WTC11 (cell line): ENCODE results near the gene RRBP1. TPM values are rescaled to one million over a fixed set of nuclear protein-coding genes. Genes with fewer than 3 reads are reported as not detected.

Experiments used
- ATAC-seq: fragments of 200-7000 bp; cut with Tn5 transposase; 2 replicates; pipeline ENCODE4 v1.10.0; 2021; ENCODE audit warnings: mild to moderate bottlenecking, moderate library complexity
- CTCF ChIA-PET: fragments of 300-600 bp; sonication (Branson Sonifier 250); formaldehyde crosslinking; loops from one replicate; lab custom pipeline; 2021; ENCODE audit warnings: antibody characterized with exemption; lab: Charles Lee
- POLR2A ChIA-PET: fragments of 350-600 bp; sonication (Branson Sonifier 250); formaldehyde crosslinking; loops from one replicate; lab custom pipeline; 2021; ENCODE audit warnings: antibody characterized with exemption; lab: Charles Lee
- DNase-seq: peaks from one replicate; pipeline ENCODE4 v3.0.0; 2021; ENCODE audit warnings: low spot score
- H3K27ac Mint-ChIP-seq: 2 replicates; pipeline ENCODE4 v1.8.0; 2021; ENCODE audit warnings: mixed read lengths
- H3K27me3 Mint-ChIP-seq: 2 replicates; pipeline ENCODE4 v1.8.0; 2021; ENCODE audit warnings: low read depth, mild to moderate bottlenecking, moderate library complexity, mixed read lengths
- H3K36me3 Mint-ChIP-seq: 2 replicates; pipeline ENCODE4 v1.8.0; 2021; ENCODE audit warnings: mixed read lengths
- H3K4me1 Mint-ChIP-seq: 2 replicates; pipeline ENCODE4 v1.8.0; 2022; ENCODE audit warnings: mixed read lengths
- H3K4me3 Mint-ChIP-seq: 2 replicates; pipeline ENCODE4 v1.8.0; 2021; ENCODE audit warnings: mild to moderate bottlenecking, moderate library complexity, mixed read lengths
- H3K9me3 Mint-ChIP-seq: 2 replicates; pipeline ENCODE4 v1.8.0; 2021; ENCODE audit warnings: mixed read lengths
- CREM ChIP-seq: sonication (generic); formaldehyde crosslinking; IDR thresholded peaks from 2 replicates; pipeline ENCODE4 v1.8.1; 2022; ENCODE audit warnings: mild to moderate bottlenecking, missing genetic modification reagents, moderate library complexity
- ERG ChIP-seq: fragments of 250-450 bp; sonication (Bioruptor Pico); IDR thresholded peaks from 2 replicates; pipeline ENCODE4 v1.8.0; 2021; ENCODE audit warnings: mild to moderate bottlenecking
- HMGXB4 ChIP-seq: sonication (generic); formaldehyde crosslinking; IDR thresholded peaks from 2 replicates; pipeline ENCODE4 v1.8.1; 2023; ENCODE audit warnings: mild to moderate bottlenecking, moderate library complexity, missing genetic modification reagents
- MYBL2 ChIP-seq: sonication (generic); formaldehyde crosslinking; IDR thresholded peaks from 2 replicates; pipeline ENCODE4 v1.8.1; 2023; ENCODE audit warnings: mild to moderate bottlenecking, moderate library complexity, missing genetic modification reagents
- RELA ChIP-seq: sonication (generic); formaldehyde crosslinking; IDR thresholded peaks from 2 replicates; pipeline ENCODE4 v1.8.1; 2022; ENCODE audit warnings: missing genetic modification reagents, mild to moderate bottlenecking, borderline replicate concordance
- TP53 ChIP-seq: sonication (generic); formaldehyde crosslinking; IDR thresholded peaks from 2 replicates; pipeline ENCODE4 v1.8.1; 2023; ENCODE audit warnings: mild to moderate bottlenecking, missing genetic modification reagents
- total RNA-seq: library from RNA; stranded (reverse); gene quantifications from 3 replicates; pipeline ENCODE4 v1.2.3, GENCODE V29; 2021
- TF ChIP-seq, protein P1 (sequence below): sonication (generic); formaldehyde crosslinking; IDR thresholded peaks from 2 replicates; pipeline ENCODE4 v1.8.0; 2023; ENCODE audit warnings: mild to moderate bottlenecking, missing genetic modification reagents
- TF ChIP-seq, protein P2 (sequence below): sonication (generic); formaldehyde crosslinking; IDR thresholded peaks from 2 replicates; pipeline ENCODE4 v1.8.1; 2023; ENCODE audit warnings: mild to moderate bottlenecking, missing genetic modification reagents, moderate library complexity
- TF ChIP-seq, protein P3 (sequence below): sonication (generic); formaldehyde crosslinking; IDR thresholded peaks from 2 replicates; pipeline ENCODE4 v1.8.1; 2023; ENCODE audit warnings: mild to moderate bottlenecking, missing genetic modification reagents, moderate library complexity

Gene RRBP1
- total RNA-seq, 1 experiment from 2014 or later = 171 TPM

DNA sequence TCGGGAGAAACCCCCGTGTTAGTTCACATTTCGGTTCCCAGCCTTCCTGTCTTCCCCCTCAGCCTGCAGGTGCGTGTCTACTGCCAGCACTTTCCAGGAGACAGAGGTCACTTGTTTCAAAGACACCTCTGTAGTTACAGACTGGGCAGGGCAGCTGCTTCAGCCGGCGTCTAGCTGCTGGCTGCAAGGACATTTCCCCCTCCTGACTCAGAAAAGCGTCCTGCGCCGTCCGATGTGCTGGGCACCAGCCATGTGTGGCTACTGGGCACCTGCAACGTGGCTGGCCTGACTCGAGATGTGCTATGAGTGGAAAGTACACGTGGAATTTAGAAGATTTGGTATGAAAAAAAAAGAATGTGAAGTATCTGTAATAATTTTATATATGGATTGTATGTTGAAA, 37.6 kb downstream of the RRBP1 start (continued):
- no peak for TF ChIP-seq ERG
- TF ChIP-seq CREM (CRISPR knock-in tag) = no peak
- no peak for TF ChIP-seq MYBL2 (CRISPR knock-in tag)
- TF ChIP-seq HMGXB4 (CRISPR knock-in tag) = no peak
- TF ChIP-seq, protein P1, sequence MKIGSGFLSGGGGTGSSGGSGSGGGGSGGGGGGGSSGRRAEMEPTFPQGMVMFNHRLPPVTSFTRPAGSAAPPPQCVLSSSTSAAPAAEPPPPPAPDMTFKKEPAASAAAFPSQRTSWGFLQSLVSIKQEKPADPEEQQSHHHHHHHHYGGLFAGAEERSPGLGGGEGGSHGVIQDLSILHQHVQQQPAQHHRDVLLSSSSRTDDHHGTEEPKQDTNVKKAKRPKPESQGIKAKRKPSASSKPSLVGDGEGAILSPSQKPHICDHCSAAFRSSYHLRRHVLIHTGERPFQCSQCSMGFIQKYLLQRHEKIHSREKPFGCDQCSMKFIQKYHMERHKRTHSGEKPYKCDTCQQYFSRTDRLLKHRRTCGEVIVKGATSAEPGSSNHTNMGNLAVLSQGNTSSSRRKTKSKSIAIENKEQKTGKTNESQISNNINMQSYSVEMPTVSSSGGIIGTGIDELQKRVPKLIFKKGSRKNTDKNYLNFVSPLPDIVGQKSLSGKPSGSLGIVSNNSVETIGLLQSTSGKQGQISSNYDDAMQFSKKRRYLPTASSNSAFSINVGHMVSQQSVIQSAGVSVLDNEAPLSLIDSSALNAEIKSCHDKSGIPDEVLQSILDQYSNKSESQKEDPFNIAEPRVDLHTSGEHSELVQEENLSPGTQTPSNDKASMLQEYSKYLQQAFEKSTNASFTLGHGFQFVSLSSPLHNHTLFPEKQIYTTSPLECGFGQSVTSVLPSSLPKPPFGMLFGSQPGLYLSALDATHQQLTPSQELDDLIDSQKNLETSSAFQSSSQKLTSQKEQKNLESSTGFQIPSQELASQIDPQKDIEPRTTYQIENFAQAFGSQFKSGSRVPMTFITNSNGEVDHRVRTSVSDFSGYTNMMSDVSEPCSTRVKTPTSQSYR (CRISPR knock-in tag) = no peak
- TF ChIP-seq, protein P2, sequence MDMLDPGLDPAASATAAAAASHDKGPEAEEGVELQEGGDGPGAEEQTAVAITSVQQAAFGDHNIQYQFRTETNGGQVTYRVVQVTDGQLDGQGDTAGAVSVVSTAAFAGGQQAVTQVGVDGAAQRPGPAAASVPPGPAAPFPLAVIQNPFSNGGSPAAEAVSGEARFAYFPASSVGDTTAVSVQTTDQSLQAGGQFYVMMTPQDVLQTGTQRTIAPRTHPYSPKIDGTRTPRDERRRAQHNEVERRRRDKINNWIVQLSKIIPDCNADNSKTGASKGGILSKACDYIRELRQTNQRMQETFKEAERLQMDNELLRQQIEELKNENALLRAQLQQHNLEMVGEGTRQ = no peak
- TF ChIP-seq, all 79 proteins: peak for 0

DNA sequence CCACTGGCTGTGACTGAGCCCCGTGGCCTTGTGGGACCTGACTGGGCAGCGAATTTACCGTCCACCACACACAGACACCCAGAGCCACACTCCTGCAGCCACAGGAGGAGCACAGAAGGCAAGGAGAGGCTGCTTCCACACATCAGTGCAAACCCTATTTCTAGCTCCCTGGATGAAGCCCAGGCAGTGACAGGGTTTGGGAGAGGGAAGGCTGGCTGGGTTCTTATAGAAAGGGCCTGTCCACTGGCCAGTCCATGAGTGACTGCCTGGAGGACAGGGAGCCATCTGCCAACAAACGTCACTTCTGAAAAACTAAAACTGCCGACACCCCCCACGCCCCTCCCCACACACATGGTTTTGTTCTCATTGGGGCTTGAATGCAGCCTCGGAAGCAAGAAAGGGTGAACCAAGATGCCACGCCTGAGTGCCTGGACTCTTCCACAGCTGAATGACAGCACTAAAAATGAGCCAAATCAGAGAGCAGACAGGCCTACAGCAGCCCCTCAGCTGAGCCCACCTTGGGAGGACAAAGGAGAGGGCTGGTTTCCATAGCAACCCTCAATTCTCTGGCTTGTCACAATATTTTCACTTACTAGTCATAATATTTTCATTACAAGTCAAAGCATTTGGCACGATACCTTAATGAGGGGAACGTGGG, 38.4 kb downstream of the RRBP1 start:
- CTCF ChIA-PET = interaction anchor here (2.2 kb wide), 1 partner anchor 11 kb away, joined by 7 read pairs; no protein-coding TSS in a partner anchor
- ATAC-seq = no peak
- TF ChIP-seq TP53 (no peak), RELA (CRISPR knock-in tag) (no peak)
- TF ChIP-seq, protein P1 (CRISPR knock-in tag) = no peak
- TF ChIP-seq, protein P3, sequence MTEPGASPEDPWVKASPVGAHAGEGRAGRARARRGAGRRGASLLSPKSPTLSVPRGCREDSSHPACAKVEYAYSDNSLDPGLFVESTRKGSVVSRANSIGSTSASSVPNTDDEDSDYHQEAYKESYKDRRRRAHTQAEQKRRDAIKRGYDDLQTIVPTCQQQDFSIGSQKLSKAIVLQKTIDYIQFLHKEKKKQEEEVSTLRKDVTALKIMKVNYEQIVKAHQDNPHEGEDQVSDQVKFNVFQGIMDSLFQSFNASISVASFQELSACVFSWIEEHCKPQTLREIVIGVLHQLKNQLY (CRISPR knock-in tag) = no peak
- TF ChIP-seq, all 79 proteins: peak for 0
- Mint-ChIP-seq H3K4me3 (no peak overlapping the region), H3K27me3 (no peaks in the 10 kb centered on the region), H3K4me1 (peaks cover 29% of the 10 kb centered on the region), H3K36me3 (peaks cover 22% of the 10 kb centered on the region), H3K9me3 (no peaks in the 10 kb centered on the region), H3K27ac (no peak overlapping the region)
- POLR2A ChIA-PET = interaction anchor here (1.2 kb wide), 1 partner anchor 74 kb away, joined by 3 read pairs; the partner anchor contains the start of gene DSTN
- DNase-seq = no peak
